ENCODE measurements around the gene CDIPT.

CDIPT gene

GRCh38 chr16:29852654-29853053 lies 10.4 kb downstream of the CDIPT start:
- H2AK5ac ChIP-seq (ENCODE audit: low read length) = no peak overlapping the region
- WGBS (ENCODE audit: extremely low coverage, insufficient coverage, insufficient read length) = no CpG with 5 or more reads among the region's 7 CpGs
- H4K91ac ChIP-seq (ENCODE audit: low read depth, low read length) = no peak overlapping the region
- DNase-seq = no peak
- H3K4me3 ChIP-seq (ENCODE audit: low read depth, low read length) = no peak overlapping the region
- no peak overlapping the region for H4K8ac ChIP-seq (ENCODE audit: low read depth, low read length)
- peaks cover 4% of the 10 kb centered on the region in 2 experiments for H3K4me1 ChIP-seq (ENCODE audit: control insufficient read depth in 1 of 2, insufficient read depth in 2 of 2, low read length in 2 of 2)
- no peak overlapping the region for H3K9ac ChIP-seq (ENCODE audit: low read length)
- no peak overlapping the region for H3K23ac ChIP-seq (ENCODE audit: low read length)
- no peaks in the 10 kb centered on the region for H3K27me3 ChIP-seq (ENCODE audit: insufficient read depth, low read length)
- no peak overlapping the region for H3K4me2 ChIP-seq (ENCODE audit: low read length)
- no peak overlapping the region for H2AFZ ChIP-seq (ENCODE audit: insufficient read depth, low read length, poor library complexity)
- no peak overlapping the region for H3K4ac ChIP-seq (ENCODE audit: low read depth, low read length)
- H2BK5ac ChIP-seq (ENCODE audit: low read depth, low read length, poor library complexity) = no peak overlapping the region
- no peak overlapping the region for H3K27ac ChIP-seq (ENCODE audit: low read depth, low read length)
- H3K9me3 ChIP-seq (ENCODE audit: insufficient read depth, low read depth, low read length) = no peaks in the 10 kb centered on the region
- no peak overlapping the region for H2BK12ac ChIP-seq (ENCODE audit: low read length)
- H3K18ac ChIP-seq (ENCODE audit: low read length) = no peak overlapping the region
- H3K36me3 ChIP-seq (ENCODE audit: control insufficient read depth in 1 of 2, insufficient read depth in 2 of 2, low read length in 2 of 2) = no peaks in the 10 kb centered on the region
- H4K12ac ChIP-seq (ENCODE audit: low read depth, low read length) = no peak overlapping the region
- no peaks in the 10 kb centered on the region for H3K79me1 ChIP-seq (ENCODE audit: low read length)
- H2BK120ac ChIP-seq (ENCODE audit: insufficient read depth, low read length, poor library complexity) = no peak overlapping the region
- H3K79me2 ChIP-seq (ENCODE audit: control insufficient read depth, insufficient read depth, low read length, poor library complexity) = no peaks in the 10 kb centered on the region
- no peak overlapping the region for H3K14ac ChIP-seq (ENCODE audit: low read length)

GRCh38 chr16:29850998-29851397 lies 12.0 kb downstream of the CDIPT start:
- Histone ChIP-seq H3K79me2 (ENCODE audit: control insufficient read depth, insufficient read depth, low read length, poor library complexity) (no peaks in the 10 kb centered on the region), H3K4ac (ENCODE audit: low read depth, low read length) (no peak overlapping the region), H3K18ac (ENCODE audit: low read length) (no peak overlapping the region), H2AFZ (ENCODE audit: insufficient read depth, low read length, poor library complexity) (no peak overlapping the region), H3K36me3 (ENCODE audit: control insufficient read depth in 1 of 2, insufficient read depth in 2 of 2, low read length in 2 of 2) (peaks cover 0 to 2% of the 10 kb centered on the region in 2 experiments), H3K4me1 (ENCODE audit: control insufficient read depth in 1 of 2, insufficient read depth in 2 of 2, low read length in 2 of 2) (peaks cover 4% of the 10 kb centered on the region in 2 experiments), H3K27me3 (ENCODE audit: insufficient read depth, low read length) (no peaks in the 10 kb centered on the region), H3K9ac (ENCODE audit: low read length) (no peak overlapping the region), H3K4me2 (ENCODE audit: low read length) (no peak overlapping the region), H3K14ac (ENCODE audit: low read length) (no peak overlapping the region), H2BK5ac (ENCODE audit: low read depth, low read length, poor library complexity) (no peak overlapping the region), H2BK12ac (ENCODE audit: low read length) (no peak overlapping the region), H3K9me3 (ENCODE audit: insufficient read depth, low read depth, low read length) (peaks cover 1% of the 10 kb centered on the region), H3K27ac (ENCODE audit: low read depth, low read length) (no peak overlapping the region), H4K8ac (ENCODE audit: low read depth, low read length) (no peak overlapping the region), H3K79me1 (ENCODE audit: low read length) (no peaks in the 10 kb centered on the region), H4K12ac (ENCODE audit: low read depth, low read length) (no peak overlapping the region), H3K4me3 (ENCODE audit: low read depth, low read length) (no peak overlapping the region), H4K91ac (ENCODE audit: low read depth, low read length) (no peak overlapping the region), H3K23ac (ENCODE audit: low read length) (no peak overlapping the region), H2AK5ac (ENCODE audit: low read length) (no peak overlapping the region), H2BK120ac (ENCODE audit: insufficient read depth, low read length, poor library complexity) (no peak overlapping the region)
- no CpG with 5 or more reads among the region's 3 CpGs for WGBS (ENCODE audit: extremely low coverage, insufficient coverage, insufficient read length)
- DNase-seq = no peak

DNA sequence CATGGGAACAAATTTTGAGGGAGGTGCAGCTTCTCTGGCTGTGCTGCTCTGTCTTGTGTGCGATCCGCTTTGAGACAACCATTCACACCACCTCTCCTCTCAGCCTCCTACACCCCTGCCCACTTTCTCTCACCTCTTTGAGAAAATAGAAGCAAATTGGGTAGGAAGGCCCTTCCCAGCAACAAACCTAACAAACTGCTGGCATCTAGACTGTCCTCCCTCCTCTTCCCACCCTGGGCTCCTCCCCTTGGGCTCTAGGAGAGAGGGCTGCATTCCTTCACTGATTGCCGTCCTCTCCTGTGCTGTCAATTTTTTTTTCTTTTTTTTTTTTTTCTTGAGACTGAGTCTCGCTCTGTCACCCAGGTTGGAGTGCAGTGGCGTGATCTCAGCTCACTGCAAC lies 13.5 kb downstream of the CDIPT start:
- Histone ChIP-seq H3K9me3 (ENCODE audit: insufficient read depth, low read depth, low read length) (peaks cover 1% of the 10 kb centered on the region), H3K23ac (ENCODE audit: low read length) (no peak overlapping the region), H3K9ac (ENCODE audit: low read length) (no peak overlapping the region), H3K4me2 (ENCODE audit: low read length) (peak overlapping the region; percentile 30), H3K36me3 (ENCODE audit: control insufficient read depth in 1 of 2, insufficient read depth in 2 of 2, low read length in 2 of 2) (peaks cover 0 to 2% of the 10 kb centered on the region in 2 experiments), H2BK5ac (ENCODE audit: low read depth, low read length, poor library complexity) (peak overlapping the region; percentile 31), H3K27ac (ENCODE audit: low read depth, low read length) (no peak overlapping the region), H2BK12ac (ENCODE audit: low read length) (peak overlapping the region; percentile 23), H3K4ac (ENCODE audit: low read depth, low read length) (no peak overlapping the region), H4K8ac (ENCODE audit: low read depth, low read length) (peak overlapping the region; percentile 55), H3K14ac (ENCODE audit: low read length) (no peak overlapping the region), H3K27me3 (ENCODE audit: insufficient read depth, low read length) (no peaks in the 10 kb centered on the region), H2BK120ac (ENCODE audit: insufficient read depth, low read length, poor library complexity) (peak overlapping the region; percentile 18), H3K4me3 (ENCODE audit: low read depth, low read length) (no peak overlapping the region), H4K91ac (ENCODE audit: low read depth, low read length) (no peak overlapping the region), H2AFZ (ENCODE audit: insufficient read depth, low read length, poor library complexity) (peak overlapping the region; percentile 63), H3K4me1 (ENCODE audit: control insufficient read depth in 1 of 2, insufficient read depth in 2 of 2, low read length in 2 of 2) (peaks cover 6 to 7% of the 10 kb centered on the region in 2 experiments), H2AK5ac (ENCODE audit: low read length) (no peak overlapping the region), H3K18ac (ENCODE audit: low read length) (no peak overlapping the region), H3K79me2 (ENCODE audit: control insufficient read depth, insufficient read depth, low read length, poor library complexity) (no peaks in the 10 kb centered on the region), H4K12ac (ENCODE audit: low read depth, low read length) (no peak overlapping the region), H3K79me1 (ENCODE audit: low read length) (no peaks in the 10 kb centered on the region)
- peak; percentile 22 to 39 for DNase-seq
- WGBS (ENCODE audit: extremely low coverage, insufficient coverage, insufficient read length) = no CpG with 5 or more reads among the region's 5 CpGs

DNA sequence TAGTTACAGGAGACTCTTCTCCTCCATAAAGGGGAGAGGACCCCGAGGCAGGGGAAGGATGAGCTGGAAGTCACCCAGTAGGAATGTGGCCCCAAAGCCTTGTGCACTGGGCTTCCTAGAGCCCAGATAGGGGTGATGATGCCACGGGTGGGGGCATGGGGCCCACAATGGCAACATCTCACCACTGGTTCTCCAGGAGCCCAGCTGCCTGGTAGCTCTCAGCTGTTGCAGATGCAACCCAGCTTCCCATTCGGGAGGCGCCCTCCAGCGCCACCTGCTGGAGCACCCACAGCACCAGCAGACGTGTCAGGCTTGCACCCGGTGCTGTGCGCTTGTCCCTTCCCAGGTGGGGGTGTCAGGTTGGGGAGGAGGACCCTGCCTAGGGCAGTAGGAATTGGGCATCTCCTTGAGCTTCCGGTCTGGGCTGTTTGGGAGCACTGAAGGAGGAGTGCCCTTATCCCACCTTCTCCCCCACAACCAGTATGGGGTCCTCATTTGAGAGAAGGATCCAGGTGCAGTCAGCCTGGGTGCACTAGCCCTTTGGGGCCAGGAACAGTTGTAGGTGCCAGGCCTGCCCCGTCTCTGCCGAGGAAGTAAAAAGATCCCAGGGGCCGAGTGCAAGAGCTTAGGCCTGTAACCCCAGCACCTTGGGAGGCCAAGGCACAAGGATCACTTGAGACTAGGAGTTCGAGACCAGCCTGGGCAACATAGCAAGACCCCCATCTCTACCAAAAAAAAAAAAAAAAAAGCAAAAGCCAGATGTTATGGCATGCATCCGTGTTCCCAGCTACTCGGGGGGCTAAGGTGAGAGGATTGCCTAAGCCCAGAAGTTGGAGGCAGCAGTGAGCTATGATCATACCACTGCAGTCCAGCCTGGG lies 14.4 kb downstream of the CDIPT start:
- Histone ChIP-seq H2AK5ac (ENCODE audit: low read length) (no peak overlapping the region), H3K4me3 (ENCODE audit: low read depth, low read length) (no peak overlapping the region), H4K91ac (ENCODE audit: low read depth, low read length) (no peak overlapping the region), H3K36me3 (ENCODE audit: control insufficient read depth in 1 of 2, insufficient read depth in 2 of 2, low read length in 2 of 2) (peaks cover 0 to 2% of the 10 kb centered on the region in 2 experiments), H3K4me1 (ENCODE audit: control insufficient read depth in 1 of 2, insufficient read depth in 2 of 2, low read length in 2 of 2) (peaks cover 6 to 7% of the 10 kb centered on the region in 2 experiments), H3K27ac (ENCODE audit: low read depth, low read length) (no peak overlapping the region), H2BK12ac (ENCODE audit: low read length) (no peak overlapping the region), H4K12ac (ENCODE audit: low read depth, low read length) (no peak overlapping the region), H3K79me1 (ENCODE audit: low read length) (no peaks in the 10 kb centered on the region), H3K18ac (ENCODE audit: low read length) (no peak overlapping the region), H3K23ac (ENCODE audit: low read length) (no peak overlapping the region), H3K14ac (ENCODE audit: low read length) (no peak overlapping the region), H2BK120ac (ENCODE audit: insufficient read depth, low read length, poor library complexity) (no peak overlapping the region), H3K9ac (ENCODE audit: low read length) (no peak overlapping the region), H3K4me2 (ENCODE audit: low read length) (no peak overlapping the region), H3K4ac (ENCODE audit: low read depth, low read length) (no peak overlapping the region), H4K8ac (ENCODE audit: low read depth, low read length) (no peak overlapping the region), H3K9me3 (ENCODE audit: insufficient read depth, low read depth, low read length) (peaks cover 1% of the 10 kb centered on the region), H3K27me3 (ENCODE audit: insufficient read depth, low read length) (no peaks in the 10 kb centered on the region), H3K79me2 (ENCODE audit: control insufficient read depth, insufficient read depth, low read length, poor library complexity) (no peaks in the 10 kb centered on the region), H2AFZ (ENCODE audit: insufficient read depth, low read length, poor library complexity) (no peak overlapping the region), H2BK5ac (ENCODE audit: low read depth, low read length, poor library complexity) (no peak overlapping the region)
- peak; percentile 66 to 83 for DNase-seq
- no CpG with 5 or more reads among the region's 15 CpGs for WGBS (ENCODE audit: extremely low coverage, insufficient coverage, insufficient read length)

All from trophoblast cell (in vitro differentiated cells and primary cell).